ENCODE results near the gene AGR2. TPM values are rescaled to one million over a fixed set of nuclear protein-coding genes. Genes with fewer than 3 reads are reported as not detected.

AGR2 gene
- total and polyA plus RNA-seq, 3 donors from 2014 or later, result 0.16 to 1.5 TPM; not detected in 1

DNA sequence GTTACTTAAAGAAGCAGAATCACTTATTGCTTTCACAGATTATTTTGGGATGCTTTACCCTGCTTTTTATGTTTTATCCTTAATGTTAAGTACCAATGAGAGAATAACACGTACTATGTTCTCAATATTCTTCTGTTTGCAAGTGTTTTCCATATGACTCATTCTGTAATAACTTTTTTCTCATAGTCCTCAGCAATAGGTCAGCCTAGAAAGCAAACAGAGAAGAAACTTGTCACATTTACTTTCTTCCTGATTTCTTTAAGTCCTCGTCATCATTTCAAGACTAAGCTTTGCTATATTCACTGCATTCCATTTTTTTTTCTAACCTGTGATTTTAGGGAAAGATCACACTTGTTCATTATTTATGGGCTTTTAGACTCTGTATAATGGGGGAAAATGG, 6.8 kb upstream of the AGR2 start:
- 74 to 90% methylated on average over 2 of the region's 2 CpGs for WGBS, 2 donors
- Histone ChIP-seq H3K27ac (no peak overlapping the region), H3K9me3 (no peaks in the 10 kb centered on the region), H3K27me3 (no peaks in the 10 kb centered on the region), H3K36me3 (ENCODE audit: low read depth, missing control alignments) (no peaks in the 10 kb centered on the region), H3K4me3 (no peak overlapping the region), H3K4me1 (no peaks in the 10 kb centered on the region)
- no peak for DNase-seq
- intact Hi-C loops (cut with DNase I; ENCODE audit: low total_unique reads), result no loop called here
- TF ChIP-seq, protein P1, sequence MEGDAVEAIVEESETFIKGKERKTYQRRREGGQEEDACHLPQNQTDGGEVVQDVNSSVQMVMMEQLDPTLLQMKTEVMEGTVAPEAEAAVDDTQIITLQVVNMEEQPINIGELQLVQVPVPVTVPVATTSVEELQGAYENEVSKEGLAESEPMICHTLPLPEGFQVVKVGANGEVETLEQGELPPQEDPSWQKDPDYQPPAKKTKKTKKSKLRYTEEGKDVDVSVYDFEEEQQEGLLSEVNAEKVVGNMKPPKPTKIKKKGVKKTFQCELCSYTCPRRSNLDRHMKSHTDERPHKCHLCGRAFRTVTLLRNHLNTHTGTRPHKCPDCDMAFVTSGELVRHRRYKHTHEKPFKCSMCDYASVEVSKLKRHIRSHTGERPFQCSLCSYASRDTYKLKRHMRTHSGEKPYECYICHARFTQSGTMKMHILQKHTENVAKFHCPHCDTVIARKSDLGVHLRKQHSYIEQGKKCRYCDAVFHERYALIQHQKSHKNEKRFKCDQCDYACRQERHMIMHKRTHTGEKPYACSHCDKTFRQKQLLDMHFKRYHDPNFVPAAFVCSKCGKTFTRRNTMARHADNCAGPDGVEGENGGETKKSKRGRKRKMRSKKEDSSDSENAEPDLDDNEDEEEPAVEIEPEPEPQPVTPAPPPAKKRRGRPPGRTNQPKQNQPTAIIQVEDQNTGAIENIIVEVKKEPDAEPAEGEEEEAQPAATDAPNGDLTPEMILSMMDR (IDR thresholded peaks at IDR 0.05), result no peak
- no peak for TF ChIP-seq POLR2A (IDR thresholded peaks at IDR 0.05)

DNA sequence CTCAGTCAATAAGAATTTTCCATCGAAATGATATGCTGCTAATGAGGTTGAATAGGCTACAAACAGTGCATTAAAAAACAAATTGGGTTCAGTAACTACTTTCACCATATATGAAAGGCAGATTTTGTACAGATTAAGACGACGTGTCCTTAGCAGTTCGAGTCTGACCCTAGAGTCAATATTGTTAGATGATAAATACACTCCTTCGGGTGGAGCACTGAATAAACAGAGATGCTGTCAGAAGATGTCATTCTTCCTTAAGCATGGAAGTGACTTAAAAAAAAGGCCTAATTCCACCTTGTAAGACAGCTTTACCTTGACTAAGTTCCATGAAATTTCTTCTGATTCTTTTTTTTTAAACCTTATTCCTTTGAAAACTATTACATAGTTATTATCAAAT, 5.8 kb upstream of the AGR2 start:
- Histone ChIP-seq H3K27me3 (no peaks in the 10 kb centered on the region), H3K4me3 (no peak overlapping the region), H3K9me3 (no peaks in the 10 kb centered on the region), H3K4me1 (no peaks in the 10 kb centered on the region), H3K27ac (no peak overlapping the region), H3K36me3 (ENCODE audit: low read depth, missing control alignments) (no peaks in the 10 kb centered on the region)
- intact Hi-C loops (cut with DNase I; ENCODE audit: low total_unique reads), result no loop called here
- no peak for TF ChIP-seq POLR2A (IDR thresholded peaks at IDR 0.05)
- TF ChIP-seq, protein P1 (IDR thresholded peaks at IDR 0.05), result no peak
- 89 to 92% methylated on average over 5 of the region's 5 CpGs for WGBS, 2 donors
- no peak for DNase-seq

DNA sequence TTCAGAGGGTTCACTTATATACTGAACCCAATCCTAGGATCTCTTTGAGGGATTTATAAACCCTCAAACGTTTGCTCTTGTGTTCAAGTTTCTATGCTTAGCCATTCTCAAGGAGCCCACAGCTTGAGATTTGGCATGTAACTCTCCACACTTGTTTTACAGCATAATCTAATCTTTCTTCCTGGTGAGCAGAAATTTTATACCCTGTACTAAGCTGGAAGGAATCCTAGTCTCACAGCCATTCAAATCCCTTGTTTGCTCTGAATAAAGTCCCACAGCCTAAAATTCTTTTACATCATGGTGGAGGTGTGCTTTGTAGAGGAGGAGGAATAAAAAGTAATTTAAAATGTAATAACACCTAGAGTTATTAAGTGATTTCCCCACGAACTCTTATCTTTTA, 5.3 kb upstream of the AGR2 start:
- no peaks in the 10 kb centered on the region for H3K36me3 ChIP-seq (ENCODE audit: low read depth, missing control alignments)
- no peaks in the 10 kb centered on the region for H3K9me3 ChIP-seq
- no peak overlapping the region for H3K27ac ChIP-seq
- TF ChIP-seq POLR2A (IDR thresholded peaks at IDR 0.05), result no peak
- TF ChIP-seq, protein P1 (IDR thresholded peaks at IDR 0.05), result no peak
- H3K4me3 ChIP-seq, result no peak overlapping the region
- DNase-seq, result no peak
- 68 to 69% methylated on average over 2 of the region's 2 CpGs for WGBS, 2 donors
- intact Hi-C loops (cut with DNase I; ENCODE audit: low total_unique reads), result no loop called here
- H3K4me1 ChIP-seq, result no peaks in the 10 kb centered on the region
- no peaks in the 10 kb centered on the region for H3K27me3 ChIP-seq

DNA sequence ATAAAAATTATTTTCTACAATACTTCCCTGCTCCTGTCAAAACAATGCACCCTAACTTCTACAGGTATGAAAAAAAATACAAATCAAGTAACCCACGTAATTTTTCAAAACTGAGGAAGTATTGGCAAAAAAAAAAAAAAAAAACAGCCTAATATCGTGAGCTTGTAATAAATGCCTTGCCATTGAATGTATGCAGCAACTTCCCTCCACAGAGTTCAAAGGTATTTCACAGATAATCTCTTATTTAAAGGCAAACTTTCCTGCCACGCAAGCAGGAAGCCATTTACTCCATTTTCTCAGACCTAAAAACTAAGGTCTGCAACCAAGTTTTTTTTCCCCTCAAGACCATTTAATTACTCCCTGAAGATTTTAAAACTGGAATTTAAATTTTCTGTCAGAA, 642 bp upstream of the AGR2 start:
- Histone ChIP-seq H3K4me1 (no peaks in the 10 kb centered on the region), H3K4me3 (no peak overlapping the region), H3K27ac (no peak overlapping the region), H3K9me3 (no peaks in the 10 kb centered on the region), H3K27me3 (no peaks in the 10 kb centered on the region), H3K36me3 (ENCODE audit: low read depth, missing control alignments) (no peaks in the 10 kb centered on the region)
- WGBS, 2 donors, result 74 to 92% methylated on average over 3 of the region's 3 CpGs
- intact Hi-C loops (cut with DNase I; ENCODE audit: low total_unique reads), result no loop called here
- TF ChIP-seq POLR2A (IDR thresholded peaks at IDR 0.05), result no peak
- TF ChIP-seq, protein P1 (IDR thresholded peaks at IDR 0.05), result no peak
- no peak for DNase-seq

GRCh38 chr7:16803881-16804673, 722 bp downstream of the AGR2 start:
- no peak overlapping the region for H3K27ac ChIP-seq
- H3K4me1 ChIP-seq, result no peaks in the 10 kb centered on the region
- WGBS, 2 donors, result 83 to 87% methylated on average over 7 of the region's 7 CpGs

More at GRCh38 chr7:16803881-16804673, 722 bp downstream of the AGR2 start:
- Histone ChIP-seq H3K4me3 (no peak overlapping the region), H3K27me3 (no peaks in the 10 kb centered on the region), H3K9me3 (no peaks in the 10 kb centered on the region), H3K36me3 (ENCODE audit: low read depth, missing control alignments) (no peaks in the 10 kb centered on the region)
- intact Hi-C loops (cut with DNase I; ENCODE audit: low total_unique reads), result no loop called here
- no peak for DNase-seq
- no peak for TF ChIP-seq POLR2A (IDR thresholded peaks at IDR 0.05)
- TF ChIP-seq, protein P1 (IDR thresholded peaks at IDR 0.05), result no peak
